ENCODE data around the gene PPM1F. TPM values are rescaled to one million over a fixed set of nuclear protein-coding genes. Genes with fewer than 3 reads are reported as not detected.

Gene PPM1F
- total and polyA plus RNA-seq, 10 donors, result 13.6 to 103 (median 76.4) TPM

- intact Hi-C loops (cut with DNase I; ENCODE audit: low total_unique reads), result no loop called here
- WGBS, 5 donors, result 65 to 71% (median 70%) methylated on average over 7 to 8 of the region's 8 CpGs
- peaks cover 21 to 97% (median 83%) of the 10 kb centered on the region in 6 donors for H3K4me1 ChIP-seq
- H3K4me3 ChIP-seq, result no peak overlapping the region
- H3K9me3 ChIP-seq, result no peaks in the 10 kb centered on the region
- peaks cover 0 to 30% (median 23%) of the 10 kb centered on the region in 6 donors for H3K36me3 ChIP-seq
- no peaks in the 10 kb centered on the region for H3K27me3 ChIP-seq (replicated peaks in 1 of 7)
- DNase-seq, result peak; percentile 63
- TF ChIP-seq CTCF (IDR thresholded peaks at IDR 0.05 in 8 of 11, conservative IDR thresholded peaks at IDR 0.05 in 3 of 11) (no peak), POLR2A (IDR thresholded peaks at IDR 0.05) (no peak), POLR2AphosphoS5 (IDR thresholded peaks at IDR 0.05) (no peak)
- peak overlapping the region in 5 of 8 donors; percentile 61 to 95 (median 94) for H3K27ac ChIP-seq
These were observed 4.3 kb downstream of the PPM1F start for GRCh38 chr22:21948390-21948789.

GRCh38 chr22:21947040-21948014, 5.3 kb downstream of the PPM1F start:
- H3K4me1 ChIP-seq, result peaks cover 25 to 100% (median 88%) of the 10 kb centered on the region in 6 donors
- TF ChIP-seq POLR2A (IDR thresholded peaks at IDR 0.05) (no peak), CTCF (IDR thresholded peaks at IDR 0.05 in 8 of 11, conservative IDR thresholded peaks at IDR 0.05 in 3 of 11) (peak in 7 of 11 experiments; percentile 26 to 54 (median 45)), POLR2AphosphoS5 (IDR thresholded peaks at IDR 0.05) (no peak)
- H3K27me3 ChIP-seq (replicated peaks in 1 of 7), result no peaks in the 10 kb centered on the region
- peak; percentile 64 for DNase-seq
- no peaks in the 10 kb centered on the region for H3K9me3 ChIP-seq
- 61 to 78% (median 66%) methylated on average over 16 of the region's 16 CpGs for WGBS, 5 donors
- no peak overlapping the region for H3K4me3 ChIP-seq
- peak overlapping the region in 6 of 8 donors; percentile 7 to 95 (median 93) for H3K27ac ChIP-seq
- intact Hi-C loops (cut with DNase I; ENCODE audit: low total_unique reads), result no loop called here
- peaks cover 0 to 37% (median 24%) of the 10 kb centered on the region in 6 donors for H3K36me3 ChIP-seq

GRCh38 chr22:21946262-21946925, 6.3 kb downstream of the PPM1F start:
- peaks cover 19 to 100% (median 89%) of the 10 kb centered on the region in 6 donors for H3K4me1 ChIP-seq
- intact Hi-C loops (cut with DNase I; ENCODE audit: low total_unique reads), result no loop called here
- no peak for TF ChIP-seq CTCF (IDR thresholded peaks at IDR 0.05 in 8 of 11, conservative IDR thresholded peaks at IDR 0.05 in 3 of 11)
- TF ChIP-seq POLR2A (IDR thresholded peaks at IDR 0.05), result no peak
- 74 to 84% (median 82%) methylated on average over 12 of the region's 12 CpGs for WGBS, 5 donors
- peak; percentile 68 for DNase-seq
- H3K36me3 ChIP-seq, result peaks cover 0 to 43% (median 24%) of the 10 kb centered on the region in 6 donors
- no peak overlapping the region for H3K4me3 ChIP-seq
- H3K27me3 ChIP-seq (replicated peaks in 1 of 7), result no peaks in the 10 kb centered on the region
- peak overlapping the region in 6 of 8 donors; percentile 13 to 95 (median 93) for H3K27ac ChIP-seq
- no peaks in the 10 kb centered on the region for H3K9me3 ChIP-seq
